Activated CD4-positive, CD25-positive, alpha-beta regulatory T cell treated with anti-CD3 and anti-CD28 coated beads, Interleukin-2, amount 50 U/mL, for 72 hours (primary cell): ENCODE measurements around the gene CACNA1D.

ENCODE experiments used
- DNase-seq: peaks from one replicate; pipeline ENCODE4 v3.0.0; 2021

CACNA1D gene

GRCh38 chr3:53833700-53834099 is 339.3 kb downstream of the CACNA1D start:
- no peak for DNase-seq

- DNase-seq: no peak
Observed at GRCh38 chr3:53834429-53835095, 340.2 kb downstream of the CACNA1D start.

- DNase-seq: no peak
Observed at GRCh38 chr3:53835257-53835656, 340.8 kb downstream of the CACNA1D start.

GRCh38 chr3:53836084-53836872 is 341.9 kb downstream of the CACNA1D start:
- no peak for DNase-seq

- DNase-seq: no peak
Observed at GRCh38 chr3:53837331-53837730, 342.9 kb downstream of the CACNA1D start.

GRCh38 chr3:53841296-53841695 is 346.9 kb downstream of the CACNA1D start:
- no peak for DNase-seq

GRCh38 chr3:53842436-53843194 is 348.2 kb downstream of the CACNA1D start:
- DNase-seq: no peak

- no peak for DNase-seq
Observed at GRCh38 chr3:53843195-53844177, 349.1 kb downstream of the CACNA1D start.

GRCh38 chr3:53844262-53845102 is 350.1 kb downstream of the CACNA1D start:
- DNase-seq: no peak

- no peak for DNase-seq
Observed at GRCh38 chr3:53845103-53845880, 350.9 kb downstream of the CACNA1D start.

- DNase-seq: no peak
Observed at GRCh38 chr3:53845881-53846133, 351.4 kb downstream of the CACNA1D start.

GRCh38 chr3:53846134-53846850 is 351.9 kb downstream of the CACNA1D start, which contains the start of the genes CHDH and IL17RB:
Gene CHDH (minus strand): TSS chr3:53846419. CDS start chr3:53824008, 22,411 bp downstream.
Gene IL17RB (plus strand): TSS chr3:53846568. CDS start chr3:53846589, 21 bp downstream.
- no peak for DNase-seq

- DNase-seq: no peak
Observed at GRCh38 chr3:53846851-53847155, 352.4 kb downstream of the CACNA1D start.

- no peak for DNase-seq
Observed at GRCh38 chr3:53849916-53850315, 355.5 kb downstream of the CACNA1D start.

GRCh38 chr3:53850895-53851294 is 356.5 kb downstream of the CACNA1D start:
- DNase-seq: no peak

- no peak for DNase-seq
Observed at GRCh38 chr3:53856964-53857363, 362.6 kb downstream of the CACNA1D start.

- DNase-seq: no peak
Observed at GRCh38 chr3:53858096-53858741, 363.8 kb downstream of the CACNA1D start.

GRCh38 chr3:53859178-53859577 is 364.8 kb downstream of the CACNA1D start:
- no peak for DNase-seq

GRCh38 chr3:53860196-53860595 is 365.8 kb downstream of the CACNA1D start:
- DNase-seq: no peak

GRCh38 chr3:53862241-53862640 is 367.8 kb downstream of the CACNA1D start:
- DNase-seq: no peak
